Esophagus squamous epithelium (tissue), 4 donors: ENCODE results near the gene SPDYA.

ENCODE experiments used
- CTCF ChIP-seq, 6 experiments: fragments of 450-650 bp in 4 of 6; fragments of 200-600 bp in 2 of 6; sonication (generic) in 2 of 6; IDR thresholded peaks; one replicate each; pipeline ENCODE4 v1.5.1; 2016 to 2019; ENCODE audit warnings: antibody characterized with exemption in 6 of 6, mild to moderate bottlenecking in 4 of 6, moderate library complexity in 4 of 6
- POLR2A ChIP-seq, 4 donors: fragments of 450-650 bp; IDR thresholded peaks; one replicate each; pipeline ENCODE4 v1.6.1; 2017; ENCODE audit warnings: antibody characterized with exemption in 4 of 4, mild to moderate bottlenecking in 4 of 4, moderate library complexity in 3 of 4

- TF ChIP-seq POLR2A (IDR thresholded peaks at IDR 0.05): peak in 3 of 4 donors; percentile 33 to 73 (median 60)
- peak in 2 of 6 experiments; percentile 7 to 50 for TF ChIP-seq CTCF (IDR thresholded peaks at IDR 0.05)
These were observed 59.7 kb downstream of the SPDYA start, which contains the start of gene TRMT61B for GRCh38 chr2:28870146-28870891.
